NCI-H524 treated with DMSO at 0.1 percent for 48 hours (cell line): ENCODE data around the gene GPR26.

Experiments used
- DNase-seq: peaks from one replicate; lab custom pipeline; 2025; lab: John Stamatoyannopoulos, UW

Gene GPR26

DNA sequence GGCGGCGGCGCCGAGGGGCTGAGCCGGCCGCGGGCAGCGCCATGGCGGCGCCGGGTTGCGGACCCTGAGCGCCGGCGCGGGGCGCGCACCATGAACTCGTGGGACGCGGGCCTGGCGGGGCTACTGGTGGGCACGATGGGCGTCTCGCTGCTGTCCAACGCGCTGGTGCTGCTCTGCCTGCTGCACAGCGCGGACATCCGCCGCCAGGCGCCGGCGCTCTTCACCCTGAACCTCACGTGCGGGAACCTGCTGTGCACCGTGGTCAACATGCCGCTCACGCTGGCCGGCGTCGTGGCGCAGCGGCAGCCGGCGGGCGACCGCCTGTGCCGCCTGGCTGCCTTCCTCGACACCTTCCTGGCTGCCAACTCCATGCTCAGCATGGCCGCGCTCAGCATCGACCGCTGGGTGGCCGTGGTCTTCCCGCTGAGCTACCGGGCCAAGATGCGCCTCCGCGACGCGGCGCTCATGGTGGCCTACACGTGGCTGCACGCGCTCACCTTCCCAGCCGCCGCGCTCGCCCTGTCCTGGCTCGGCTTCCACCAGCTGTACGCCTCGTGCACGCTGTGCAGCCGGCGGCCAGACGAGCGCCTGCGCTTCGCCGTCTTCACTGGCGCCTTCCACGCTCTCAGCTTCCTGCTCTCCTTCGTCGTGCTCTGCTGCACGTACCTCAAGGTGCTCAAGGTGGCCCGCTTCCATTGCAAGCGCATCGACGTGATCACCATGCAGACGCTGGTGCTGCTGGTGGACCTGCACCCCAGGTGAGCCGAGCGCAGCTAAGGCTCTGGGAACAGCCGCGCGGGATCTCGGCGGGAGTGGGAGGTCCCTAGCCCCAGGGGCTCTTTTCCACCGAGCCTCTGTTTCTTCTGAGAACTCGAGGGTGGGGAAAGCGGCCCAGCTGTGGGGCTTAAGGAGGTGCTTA is at the start of gene GPR26:
TSS of gene GPR26 (plus strand) at position 38 of the 919 bp plus-strand sequence. CDS start at position 91, 53 bp downstream.
- no peak for DNase-seq

- DNase-seq, result no peak
Measured at GRCh38 chr10:123618224-123618623, 47.9 kb upstream of the GPR26 start.

DNA sequence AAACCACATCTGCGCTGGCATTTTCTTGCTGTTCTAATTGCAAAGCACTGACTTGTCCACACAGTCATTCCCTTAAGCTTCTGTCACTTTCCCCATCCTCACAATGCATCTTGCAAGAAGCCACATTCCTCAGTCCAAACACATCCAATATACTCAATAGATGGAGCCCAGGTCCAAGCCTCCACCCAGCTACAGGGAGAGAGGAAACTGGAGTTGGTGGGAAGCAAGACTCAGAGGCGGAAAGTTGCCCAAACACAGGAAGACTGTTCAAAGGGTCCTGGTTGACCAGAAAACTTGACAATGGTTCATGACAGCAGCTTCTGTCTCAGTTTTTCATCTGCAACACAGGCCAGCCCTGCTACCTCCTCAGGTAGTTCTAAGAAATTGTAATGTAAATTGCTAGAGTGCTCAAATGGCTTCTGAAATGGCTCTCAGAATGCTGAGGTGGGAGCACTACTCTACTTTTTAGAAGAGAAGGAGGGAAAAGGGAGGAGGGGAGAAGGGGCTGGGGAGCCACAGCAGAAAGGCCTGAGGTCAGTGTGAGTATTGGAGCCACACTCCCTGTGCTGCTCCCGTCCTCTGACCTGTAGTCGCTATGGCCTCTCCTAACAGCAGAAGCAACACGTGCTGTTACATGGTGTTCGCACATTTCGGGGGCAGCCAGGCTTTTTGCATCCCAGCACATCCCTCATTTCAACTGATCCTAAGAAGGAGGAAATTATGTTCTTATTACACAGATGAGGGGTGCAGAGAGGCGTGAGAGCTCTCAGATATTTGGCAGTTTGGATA is 46.9 kb upstream of the GPR26 start:
- DNase-seq, result no peak

DNA sequence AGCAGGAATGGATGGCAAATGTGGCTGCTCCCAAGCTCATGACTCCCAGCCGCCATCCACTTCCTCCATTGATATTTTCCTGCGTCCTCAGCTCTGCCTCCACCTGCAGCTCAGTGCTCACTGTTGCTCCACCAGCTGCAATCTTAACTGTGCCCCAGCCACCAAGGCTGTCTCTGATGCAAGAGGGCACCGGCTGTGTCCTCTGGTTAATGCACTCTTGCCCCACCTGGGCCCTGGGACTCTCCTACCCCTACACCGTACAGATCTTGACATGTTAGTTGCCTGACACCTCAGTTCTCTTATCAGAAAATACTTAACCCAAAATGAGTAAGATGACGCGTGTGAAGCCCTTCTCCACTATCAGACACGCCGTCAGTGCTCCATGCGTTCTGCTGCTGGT is 45.5 kb upstream of the GPR26 start:
- DNase-seq, result no peak

DNA sequence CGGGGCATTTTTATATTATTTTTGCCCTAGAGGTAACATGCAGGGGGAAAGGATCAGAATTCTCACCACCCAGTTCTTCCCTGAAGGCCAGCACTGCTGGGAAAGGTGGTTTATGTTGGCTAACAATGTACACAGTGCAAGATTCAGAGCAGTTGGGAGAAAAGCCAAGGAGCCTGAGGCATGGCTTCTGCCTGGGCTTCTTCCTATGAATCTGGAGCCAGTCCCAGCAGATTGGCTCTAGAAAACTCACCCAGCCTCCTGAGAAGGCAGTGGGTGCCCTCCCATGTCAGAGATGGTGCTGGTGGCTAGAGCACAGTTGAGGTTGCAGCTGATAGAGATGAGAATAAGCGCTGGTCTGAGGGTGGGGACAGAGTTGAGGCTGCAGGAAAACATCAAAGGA is 44.7 kb upstream of the GPR26 start:
- DNase-seq, result no peak

DNA sequence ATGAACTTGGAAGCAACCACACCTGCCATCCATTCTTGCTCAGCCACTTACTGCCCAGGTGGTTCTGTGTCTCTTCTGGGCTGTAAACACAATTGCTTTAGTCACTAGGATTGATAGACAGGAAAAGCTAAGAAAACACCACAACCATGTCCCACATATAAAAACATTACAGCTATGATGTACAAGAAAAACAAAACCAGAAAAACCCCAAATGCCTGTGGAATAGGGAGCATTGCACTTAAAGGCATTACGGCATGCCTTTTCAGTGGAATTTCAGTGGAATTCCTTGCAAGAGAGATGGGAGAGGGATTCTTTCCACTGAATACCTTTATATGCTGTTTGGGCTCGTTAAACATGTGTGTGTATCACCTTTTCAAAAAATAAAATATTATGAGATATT is 44.2 kb upstream of the GPR26 start:
- no peak for DNase-seq

DNA sequence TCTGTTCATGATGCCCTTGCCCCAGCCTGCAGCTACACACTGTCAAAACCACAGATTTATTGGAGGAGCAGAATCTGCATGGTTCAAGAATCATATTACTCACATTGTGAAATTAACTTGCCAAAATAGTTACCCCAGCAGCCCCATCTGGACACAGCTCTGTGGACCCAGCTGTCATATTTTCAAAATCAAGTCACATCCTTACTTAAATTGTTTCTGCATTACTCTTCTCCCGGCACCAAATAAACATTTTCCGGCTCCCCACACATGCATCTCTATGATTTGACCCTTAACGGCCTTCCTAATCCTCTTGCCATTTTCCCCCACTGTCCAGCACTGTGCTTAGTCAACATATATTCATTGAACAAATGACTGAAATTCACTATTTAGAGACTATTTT is 43.8 kb upstream of the GPR26 start:
- DNase-seq, result no peak

DNA sequence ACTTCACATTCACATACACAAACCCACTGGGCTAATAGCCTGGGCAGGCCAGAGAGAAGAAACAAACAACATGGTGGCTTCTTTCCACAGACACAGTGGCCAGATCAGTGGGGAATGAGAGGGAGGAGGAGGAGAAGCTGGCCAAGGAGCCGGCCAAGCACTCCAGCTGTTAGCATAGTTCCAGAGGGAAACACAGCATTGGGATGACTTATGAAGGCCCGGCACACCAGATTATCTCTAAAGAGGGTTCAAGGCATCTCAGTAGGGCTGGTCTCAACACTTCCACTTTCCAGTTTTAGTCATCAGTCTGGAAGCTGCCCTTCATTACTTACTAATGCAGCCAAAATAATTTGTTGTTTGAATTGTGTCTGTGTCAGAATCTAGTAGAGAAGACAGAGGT is 42.1 kb upstream of the GPR26 start:
- DNase-seq, result no peak

DNA sequence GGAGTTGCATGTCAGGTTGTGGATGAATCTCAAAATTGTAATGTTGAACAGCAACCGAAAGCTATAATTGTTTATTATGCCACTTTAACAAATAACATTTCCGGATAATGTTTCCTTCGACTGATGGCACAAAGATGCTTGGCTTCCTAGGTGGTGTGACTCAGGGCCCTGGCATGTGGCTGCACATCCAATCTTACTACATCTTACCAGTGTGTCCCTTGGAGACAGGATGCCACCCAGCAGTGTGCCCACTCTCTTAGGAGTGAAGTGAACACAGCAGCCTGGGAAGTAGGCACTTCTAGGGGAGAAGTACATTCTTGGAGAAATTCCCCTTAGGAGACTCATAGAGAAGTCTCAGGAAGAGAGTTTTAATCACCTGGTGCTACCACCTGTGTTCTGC is 33.0 kb upstream of the GPR26 start:
- no peak for DNase-seq

GRCh38 chr10:123633636-123634035 is 32.5 kb upstream of the GPR26 start:
- no peak for DNase-seq

DNA sequence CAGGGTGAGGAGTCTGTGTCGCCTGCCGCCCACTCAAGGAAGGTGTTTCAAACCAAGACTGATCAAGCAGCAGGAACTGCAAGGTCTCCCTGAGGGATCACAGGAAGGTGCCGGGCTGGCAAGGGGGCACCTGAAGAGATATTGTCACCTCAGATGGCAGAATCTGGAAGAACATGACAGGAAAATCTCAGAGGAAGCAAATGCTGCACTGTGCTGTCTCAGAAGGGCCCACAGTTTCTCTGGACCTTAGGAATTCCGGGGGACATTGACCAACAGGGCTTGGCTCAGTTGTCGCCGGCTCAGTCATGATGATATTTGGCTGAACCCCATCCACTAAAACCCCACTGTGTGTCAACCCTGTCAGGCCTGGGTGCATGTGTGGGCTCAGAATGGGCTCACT is 31.9 kb upstream of the GPR26 start:
- DNase-seq, result no peak

DNA sequence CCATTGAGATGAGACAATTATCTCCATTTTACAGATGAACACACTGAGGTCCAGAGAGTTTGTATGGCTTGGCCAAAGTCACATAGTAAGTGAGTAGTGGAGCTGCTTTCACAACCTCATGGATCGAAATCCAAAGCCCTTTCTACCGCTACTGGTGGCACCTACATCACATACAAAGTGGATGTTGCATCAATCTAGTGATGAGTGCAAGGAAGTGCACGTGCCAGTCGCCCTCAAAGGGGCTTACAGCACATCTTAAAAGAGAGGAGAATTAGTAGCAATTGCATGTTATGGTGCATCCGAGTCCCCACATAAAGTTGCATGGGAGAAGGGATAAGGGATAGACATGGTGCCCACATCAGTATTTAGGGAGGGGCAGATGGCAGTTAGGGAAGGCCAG is 31.0 kb upstream of the GPR26 start:
- no peak for DNase-seq

DNA sequence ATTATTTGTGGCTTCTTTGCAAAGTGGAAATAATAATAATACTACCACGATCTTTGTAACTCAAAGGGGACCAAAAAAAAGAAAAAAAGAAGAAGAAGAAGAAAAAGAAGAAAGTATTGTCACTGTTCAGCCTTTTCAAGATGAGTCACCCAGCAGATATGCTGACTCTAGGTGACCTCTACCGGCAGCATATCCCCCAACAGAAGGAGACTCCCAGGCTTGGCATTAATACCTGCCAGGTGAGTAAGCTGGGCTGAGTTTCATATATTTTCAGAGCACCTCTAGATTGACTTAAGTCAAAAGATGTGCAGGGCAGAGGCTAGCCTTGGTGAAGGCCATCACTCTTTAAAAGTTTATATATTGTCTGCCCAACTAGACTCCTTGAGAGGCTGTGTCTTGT is 30.4 kb upstream of the GPR26 start:
- no peak for DNase-seq

GRCh38 chr10:123636598-123637325 is 29.4 kb upstream of the GPR26 start:
- DNase-seq, result no peak

DNA sequence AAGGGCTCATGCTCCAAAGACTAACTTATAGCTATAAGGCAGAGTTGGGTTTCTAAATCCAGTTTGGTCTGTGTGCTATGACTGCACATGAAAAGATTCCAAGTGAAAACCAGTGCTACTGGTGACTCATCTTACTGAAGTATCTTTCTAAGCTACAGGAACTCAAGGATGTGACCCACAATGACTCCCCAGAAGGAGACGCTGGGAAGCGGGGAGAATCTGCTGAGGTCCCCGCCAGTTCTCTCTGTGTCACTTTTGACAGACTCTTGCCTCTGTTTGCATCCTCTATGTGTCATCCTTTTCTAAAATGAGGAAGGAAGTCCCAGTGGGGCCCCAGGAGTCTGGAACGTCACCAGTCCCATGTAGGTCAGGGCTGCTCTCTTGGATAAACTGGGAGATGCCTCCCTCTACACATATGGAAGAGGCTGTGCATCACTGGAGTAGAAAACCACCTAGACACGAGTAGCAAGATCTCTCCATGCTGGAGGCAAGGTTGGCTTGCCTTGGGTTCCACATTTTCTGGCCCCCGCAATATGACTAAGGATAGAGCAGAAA is 28.8 kb upstream of the GPR26 start:
- no peak for DNase-seq

GRCh38 chr10:123639131-123639530 is 27.0 kb upstream of the GPR26 start:
- DNase-seq, result no peak

DNA sequence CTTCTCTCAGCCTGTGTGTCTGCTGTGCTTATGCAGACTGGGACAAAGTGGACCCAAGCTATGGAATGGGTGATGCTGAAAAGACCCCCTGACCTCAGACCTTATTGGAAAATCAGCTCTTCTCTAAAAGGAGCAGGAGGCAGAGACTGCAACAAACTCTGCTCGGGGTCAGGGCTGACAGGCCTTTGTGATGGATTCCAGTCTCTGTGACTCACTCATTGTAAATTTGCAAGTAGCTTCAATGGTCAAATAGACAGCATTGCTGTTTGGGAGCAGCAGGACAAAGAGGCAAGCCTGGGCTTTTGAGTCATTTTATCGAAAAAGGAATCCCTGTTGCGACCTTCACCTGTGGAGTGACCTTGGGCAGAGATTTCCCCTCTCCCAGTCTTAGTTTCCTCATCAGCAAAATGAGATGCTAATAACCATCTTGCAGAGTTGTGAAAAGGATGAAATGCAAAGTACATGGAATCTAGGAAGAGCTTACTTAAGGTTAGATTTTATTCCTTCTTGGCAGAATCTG is 26.1 kb upstream of the GPR26 start:
- DNase-seq, result no peak

GRCh38 chr10:123642293-123642692 is 23.9 kb upstream of the GPR26 start:
- DNase-seq, result no peak

GRCh38 chr10:123642697-123643096 is 23.5 kb upstream of the GPR26 start:
- no peak for DNase-seq

GRCh38 chr10:123643315-123643714 is 22.8 kb upstream of the GPR26 start:
- DNase-seq, result no peak

- DNase-seq, result no peak
Measured at GRCh38 chr10:123645016-123645415, 21.1 kb upstream of the GPR26 start.

DNA sequence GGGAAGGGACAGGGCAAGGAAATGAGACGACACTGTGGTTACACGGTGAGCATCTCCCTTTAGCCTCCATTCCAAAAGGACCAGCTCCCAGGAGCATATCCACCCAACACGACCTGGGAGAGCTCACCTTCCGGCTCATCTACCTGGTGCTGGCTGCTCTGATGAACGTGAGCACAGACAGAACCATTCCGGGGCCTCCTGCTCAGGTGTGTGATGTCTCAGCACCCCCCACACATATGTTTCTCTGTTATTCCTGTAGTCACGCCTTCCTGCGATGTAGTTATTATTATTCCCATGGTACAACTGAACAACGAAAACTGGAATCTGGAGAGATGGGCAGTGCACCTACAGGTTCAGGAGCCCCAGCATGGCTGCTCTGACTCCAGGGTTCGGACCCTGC is 20.5 kb upstream of the GPR26 start:
- DNase-seq, result no peak
